Measurements from ENCODE around the gene ZNF512.

DNA sequence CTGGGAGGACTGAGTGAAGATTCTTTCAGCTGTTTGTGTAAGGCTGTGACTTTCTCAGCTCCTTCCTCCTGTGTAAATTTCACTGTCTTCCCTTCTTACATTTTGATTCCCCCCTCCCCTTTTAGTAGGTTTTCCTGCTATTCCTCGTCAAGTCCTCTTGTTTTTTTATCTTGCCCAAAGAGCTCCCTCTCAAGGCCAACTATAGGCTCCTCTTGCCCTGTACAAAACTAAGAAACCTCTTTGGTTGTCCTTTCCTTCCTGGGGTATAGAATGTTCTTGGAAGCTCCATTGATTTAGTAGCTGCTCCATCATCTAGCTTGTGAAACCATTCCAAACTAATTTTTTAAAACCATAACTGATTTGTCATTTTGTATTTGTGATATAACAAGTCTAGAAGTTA lies 38.7 kb downstream of the ZNF512 start:
- no peak for TF ChIP-seq SIN3A (IDR thresholded peaks at IDR 0.05; ENCODE audit: borderline replicate concordance, insufficient read depth, low read length)
- no peak for TF ChIP-seq POLR2AphosphoS5 (IDR thresholded peaks at IDR 0.05; ENCODE audit: low read depth, low read length)
- TF ChIP-seq REST (IDR thresholded peaks at IDR 0.05; ENCODE audit: insufficient read depth in 1 of 2, low read depth in 2 of 2, low read length in 2 of 2), result no peak
- TF ChIP-seq FOXP2 (optimal IDR thresholded peaks at IDR 0.05; ENCODE audit: borderline replicate concordance, extremely low read depth, extremely low read length, insufficient read depth), result no peak
- no peak for TF ChIP-seq TAF1 (IDR thresholded peaks at IDR 0.05; ENCODE audit: borderline replicate concordance, insufficient read depth, low read length)
